Stimulated activated CD4-positive, alpha-beta T cell treated with anti-CD3 and anti-CD28 coated beads, TNF-alpha, amount 100 ng/mL, for 48 hours (primary cell): ENCODE results near the gene KIAA2012.

ENCODE experiments used
- DNase-seq, 3 donors: peaks; one replicate each; pipeline ENCODE4 v3.0.0-alpha.2; 2020; ENCODE audit warnings: low read depth in 3 of 3

KIAA2012 gene

GRCh38 chr2:202149155-202149762 lies 76.2 kb downstream of the KIAA2012 start:
- no peak for DNase-seq

GRCh38 chr2:202149936-202150335 lies 76.9 kb downstream of the KIAA2012 start:
- DNase-seq = no peak

GRCh38 chr2:202152104-202152715 lies 79.2 kb downstream of the KIAA2012 start:
- DNase-seq = no peak

GRCh38 chr2:202154613-202155012 lies 81.6 kb downstream of the KIAA2012 start:
- no peak for DNase-seq

- no peak for DNase-seq
Measured at GRCh38 chr2:202157211-202157990, 84.3 kb downstream of the KIAA2012 start.

- DNase-seq = no peak
Measured at GRCh38 chr2:202158796-202159195, 85.7 kb downstream of the KIAA2012 start.

GRCh38 chr2:202161151-202161835 lies 88.2 kb downstream of the KIAA2012 start:
- no peak for DNase-seq

- DNase-seq = no peak
Measured at GRCh38 chr2:202164411-202164810, 91.4 kb downstream of the KIAA2012 start.

GRCh38 chr2:202165208-202165607 lies 92.2 kb downstream of the KIAA2012 start:
- no peak for DNase-seq

GRCh38 chr2:202165945-202166344 lies 92.9 kb downstream of the KIAA2012 start:
- no peak for DNase-seq

- no peak for DNase-seq
Measured at GRCh38 chr2:202169131-202169530, 96.1 kb downstream of the KIAA2012 start.

- DNase-seq = no peak
Measured at GRCh38 chr2:202169832-202170424, 96.9 kb downstream of the KIAA2012 start.

GRCh38 chr2:202171241-202171825 lies 98.3 kb downstream of the KIAA2012 start:
- DNase-seq = no peak

GRCh38 chr2:202172439-202173211 lies 99.6 kb downstream of the KIAA2012 start:
- peak in 2 of 3 donors; percentile 19 to 26 for DNase-seq

- peak in 2 of 3 donors; percentile 29 to 33 for DNase-seq
Measured at GRCh38 chr2:202178346-202178958, 105.4 kb downstream of the KIAA2012 start.

GRCh38 chr2:202184557-202184956 lies 111.5 kb downstream of the KIAA2012 start:
- no peak for DNase-seq

GRCh38 chr2:202185156-202185555 lies 112.1 kb downstream of the KIAA2012 start:
- no peak for DNase-seq

- DNase-seq = no peak
Measured at GRCh38 chr2:202186641-202187202, 113.7 kb downstream of the KIAA2012 start.

- no peak for DNase-seq
Measured at GRCh38 chr2:202187570-202187969, 114.5 kb downstream of the KIAA2012 start.

GRCh38 chr2:202193305-202193704 lies 120.2 kb downstream of the KIAA2012 start:
- DNase-seq = no peak
